ENCODE measurements around the gene MTA3.

DNA sequence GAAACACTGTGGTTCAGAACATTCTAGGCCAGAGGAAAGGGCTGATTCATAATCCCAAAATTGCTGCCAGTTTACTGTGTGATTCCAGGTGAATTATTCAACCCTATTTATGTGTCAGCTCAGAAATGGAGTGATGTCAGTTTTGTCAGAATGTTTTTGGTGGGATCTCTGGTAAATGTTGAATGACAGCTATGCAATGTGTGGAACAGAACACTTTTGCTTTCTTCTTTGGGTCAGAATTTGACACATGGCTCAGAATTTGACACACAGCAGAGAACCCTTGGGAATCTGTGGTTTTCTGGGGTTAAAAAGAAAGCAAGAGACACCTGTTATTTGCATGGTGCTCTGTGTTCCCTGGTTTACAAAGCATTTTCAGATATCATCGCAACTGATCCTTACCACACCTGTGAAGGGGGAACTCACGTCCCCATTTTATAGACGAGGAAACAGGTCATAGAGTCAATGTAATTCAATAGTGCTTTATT is 1.6 kb upstream of the MTA3 start:
- no peak for TF ChIP-seq POLR2A (IDR thresholded peaks at IDR 0.05)
- no peak for TF ChIP-seq CTCF (IDR thresholded peaks at IDR 0.05)
